ENCODE measurements around the gene SDF2L1.

SDF2L1 gene

DNA sequence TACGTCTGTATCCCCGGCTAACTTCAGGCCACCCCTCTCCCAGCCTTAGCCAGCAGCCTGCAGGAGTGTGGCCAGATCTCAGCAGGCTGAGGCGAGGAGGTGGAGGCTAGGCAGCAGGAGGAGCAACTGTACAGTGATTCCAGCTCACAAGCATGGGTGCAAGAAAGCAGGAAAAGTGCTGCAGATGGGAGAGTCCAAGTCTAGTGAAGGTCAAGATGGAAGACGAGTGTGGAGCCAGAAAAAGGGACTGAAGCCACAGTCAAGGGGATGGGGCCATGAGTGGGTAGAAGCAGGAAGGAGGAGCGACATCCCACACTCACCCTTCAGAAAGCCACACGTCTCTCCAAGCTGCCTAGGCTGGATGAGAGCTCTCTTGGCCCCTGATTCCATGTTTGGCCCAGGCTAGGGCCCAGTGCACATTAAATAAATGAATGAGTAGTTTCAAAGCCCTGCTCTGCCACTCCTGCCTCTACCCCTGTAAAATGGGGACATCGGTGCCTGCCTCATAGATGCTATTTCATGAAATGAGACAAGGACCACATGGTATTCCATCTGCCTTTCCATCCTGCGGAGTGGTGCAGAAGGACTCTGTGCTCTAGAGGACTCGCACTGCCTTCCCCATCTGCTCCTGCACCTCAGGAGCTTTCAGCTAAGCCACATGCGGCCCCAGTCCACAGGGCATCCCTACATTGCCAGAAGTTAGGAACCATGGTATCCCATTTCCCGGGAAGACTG, 15.2 kb upstream of the SDF2L1 start:
- no peak for TF ChIP-seq TOX (CRISPR knock-in tag; IDR thresholded peaks at IDR 0.05; ENCODE audit: borderline replicate concordance)
- TF ChIP-seq ZNF8 (CRISPR knock-in tag; IDR thresholded peaks at IDR 0.05): no peak
- TF ChIP-seq ESRRG (CRISPR knock-in tag; IDR thresholded peaks at IDR 0.05): no peak
- TF ChIP-seq RARB (CRISPR knock-in tag; IDR thresholded peaks at IDR 0.05): no peak
- TF ChIP-seq ZFP3 (CRISPR knock-in tag; IDR thresholded peaks at IDR 0.05): no peak
- no peak for TF ChIP-seq PPARA (CRISPR knock-in tag; IDR thresholded peaks at IDR 0.05; ENCODE audit: borderline replicate concordance)
- TF ChIP-seq TCF4 (CRISPR knock-in tag; IDR thresholded peaks at IDR 0.05; ENCODE audit: borderline replicate concordance): no peak
- TF ChIP-seq, protein P1, sequence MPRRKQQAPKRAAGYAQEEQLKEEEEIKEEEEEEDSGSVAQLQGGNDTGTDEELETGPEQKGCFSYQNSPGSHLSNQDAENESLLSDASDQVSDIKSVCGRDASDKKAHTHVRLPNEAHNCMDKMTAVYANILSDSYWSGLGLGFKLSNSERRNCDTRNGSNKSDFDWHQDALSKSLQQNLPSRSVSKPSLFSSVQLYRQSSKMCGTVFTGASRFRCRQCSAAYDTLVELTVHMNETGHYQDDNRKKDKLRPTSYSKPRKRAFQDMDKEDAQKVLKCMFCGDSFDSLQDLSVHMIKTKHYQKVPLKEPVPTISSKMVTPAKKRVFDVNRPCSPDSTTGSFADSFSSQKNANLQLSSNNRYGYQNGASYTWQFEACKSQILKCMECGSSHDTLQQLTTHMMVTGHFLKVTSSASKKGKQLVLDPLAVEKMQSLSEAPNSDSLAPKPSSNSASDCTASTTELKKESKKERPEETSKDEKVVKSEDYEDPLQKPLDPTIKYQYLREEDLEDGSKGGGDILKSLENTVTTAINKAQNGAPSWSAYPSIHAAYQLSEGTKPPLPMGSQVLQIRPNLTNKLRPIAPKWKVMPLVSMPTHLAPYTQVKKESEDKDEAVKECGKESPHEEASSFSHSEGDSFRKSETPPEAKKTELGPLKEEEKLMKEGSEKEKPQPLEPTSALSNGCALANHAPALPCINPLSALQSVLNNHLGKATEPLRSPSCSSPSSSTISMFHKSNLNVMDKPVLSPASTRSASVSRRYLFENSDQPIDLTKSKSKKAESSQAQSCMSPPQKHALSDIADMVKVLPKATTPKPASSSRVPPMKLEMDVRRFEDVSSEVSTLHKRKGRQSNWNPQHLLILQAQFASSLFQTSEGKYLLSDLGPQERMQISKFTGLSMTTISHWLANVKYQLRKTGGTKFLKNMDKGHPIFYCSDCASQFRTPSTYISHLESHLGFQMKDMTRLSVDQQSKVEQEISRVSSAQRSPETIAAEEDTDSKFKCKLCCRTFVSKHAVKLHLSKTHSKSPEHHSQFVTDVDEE (CRISPR knock-in tag; IDR thresholded peaks at IDR 0.05): no peak
- TF ChIP-seq SNAI2 (CRISPR knock-in tag; IDR thresholded peaks at IDR 0.05): no peak
- TF ChIP-seq OSR1 (CRISPR knock-in tag; IDR thresholded peaks at IDR 0.05): no peak
- TF ChIP-seq BACH2 (CRISPR knock-in tag; IDR thresholded peaks at IDR 0.05; ENCODE audit: borderline replicate concordance): no peak
- TF ChIP-seq CSRNP3 (CRISPR knock-in tag; IDR thresholded peaks at IDR 0.05): no peak
- TF ChIP-seq ZNF565 (CRISPR knock-in tag; conservative IDR thresholded peaks at IDR 0.05; ENCODE audit: low read depth): no peak
- ATAC-seq: no peak

DNA sequence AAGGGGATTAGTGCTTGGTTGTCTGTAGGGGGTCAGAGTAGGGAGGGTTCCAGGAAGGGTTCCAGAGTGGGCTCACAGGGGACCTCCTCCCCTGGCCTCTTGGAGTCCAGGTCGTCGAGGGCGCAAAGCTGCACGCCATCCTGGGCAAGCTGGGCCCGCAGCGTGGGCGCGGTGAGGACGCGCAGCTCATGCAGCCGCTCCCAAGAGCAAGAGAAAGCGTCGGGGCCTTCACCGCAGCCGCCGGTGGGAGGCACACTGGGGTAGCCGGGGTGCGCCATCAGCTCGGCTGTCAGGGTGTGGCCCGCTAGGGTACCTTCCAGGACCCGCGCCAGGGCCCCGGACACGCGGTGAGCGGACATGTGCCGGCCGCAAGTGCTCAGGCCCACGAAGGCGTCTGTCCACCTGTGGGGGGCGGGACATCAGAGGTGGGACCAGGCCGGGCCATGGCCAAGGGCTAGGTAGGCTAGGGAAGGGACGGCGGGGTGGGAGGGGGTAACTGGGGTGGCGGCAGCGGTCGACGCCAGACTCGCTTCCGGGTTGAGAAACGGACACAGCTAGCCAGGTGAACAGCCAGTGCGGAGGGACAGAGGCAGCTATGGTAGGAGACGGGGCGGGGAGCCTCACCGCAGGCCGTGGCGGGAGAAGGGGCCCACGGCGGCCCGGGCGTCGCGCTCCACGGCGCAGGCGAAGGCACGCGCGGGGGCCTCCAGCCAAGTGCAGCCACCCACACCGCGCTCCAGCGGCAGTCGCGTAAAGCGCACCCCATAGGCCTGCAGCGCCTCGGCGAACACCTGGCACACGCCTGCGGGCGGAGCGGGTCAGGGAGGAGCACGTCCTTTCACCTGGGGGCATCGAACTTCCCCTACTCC, 13.5 kb upstream of the SDF2L1 start:
- TF ChIP-seq PATZ1 (CRISPR knock-in tag; IDR thresholded peaks at IDR 0.05; ENCODE audit: borderline replicate concordance): no peak
- 0 out of 2 replicates have a peak, but pooled peaks have one; percentile 60 for TF ChIP-seq CSDC2 (CRISPR knock-in tag; IDR thresholded peaks at IDR 0.05)
- TF ChIP-seq ZNF70 (CRISPR knock-in tag; IDR thresholded peaks at IDR 0.05): no peak
- TF ChIP-seq ARNTL (CRISPR knock-in tag; IDR thresholded peaks at IDR 0.05; ENCODE audit: borderline replicate concordance, low read depth): peak; percentile 31; the same call in 1 of the 2 replicates
- ATAC-seq: peak; percentile 1

GRCh38 chr22:21629255-21630149, 12.6 kb upstream of the SDF2L1 start, which contains the start of gene YDJC:
TSS of gene YDJC (minus strand) at chr22:21630022. CDS start at chr22:21630014, 8 bp downstream.
- ATAC-seq: peak; percentile 95
- TF ChIP-seq ISL1 (CRISPR knock-in tag; IDR thresholded peaks at IDR 0.05): no peak
- no peak for TF ChIP-seq ESRRG (CRISPR knock-in tag; IDR thresholded peaks at IDR 0.05)
- no peak for TF ChIP-seq BACH2 (CRISPR knock-in tag; IDR thresholded peaks at IDR 0.05; ENCODE audit: borderline replicate concordance)
- TF ChIP-seq ZNF8 (CRISPR knock-in tag; IDR thresholded peaks at IDR 0.05): no peak
- no peak for TF ChIP-seq PATZ1 (CRISPR knock-in tag; IDR thresholded peaks at IDR 0.05; ENCODE audit: borderline replicate concordance)
- TF ChIP-seq CSRNP3 (CRISPR knock-in tag; IDR thresholded peaks at IDR 0.05): no peak
- TF ChIP-seq SNAI2 (CRISPR knock-in tag; IDR thresholded peaks at IDR 0.05): no peak
- TF ChIP-seq TCF4 (CRISPR knock-in tag; IDR thresholded peaks at IDR 0.05; ENCODE audit: borderline replicate concordance): no peak
- TF ChIP-seq PPARA (CRISPR knock-in tag; IDR thresholded peaks at IDR 0.05; ENCODE audit: borderline replicate concordance): no peak
- no peak for TF ChIP-seq ZFP30 (CRISPR knock-in tag; IDR thresholded peaks at IDR 0.05)
- no peak for TF ChIP-seq ZNF565 (CRISPR knock-in tag; conservative IDR thresholded peaks at IDR 0.05; ENCODE audit: low read depth)
- TF ChIP-seq ARNTL (CRISPR knock-in tag; IDR thresholded peaks at IDR 0.05; ENCODE audit: borderline replicate concordance, low read depth): no peak
